ENCODE results near the gene ARSK. TPM values are rescaled to one million over a fixed set of nuclear protein-coding genes. Genes with fewer than 3 reads are reported as not detected.

ARSK gene
- total RNA-seq, 4 donors from 2014 or later: 2.0 to 4.9 (median 3.6) TPM

- DNase-seq: no peak
- H3K9me3 ChIP-seq: no peaks in the 10 kb centered on the region
- TF ChIP-seq CTCF (IDR thresholded peaks at IDR 0.05) (no peak), POLR2A (IDR thresholded peaks at IDR 0.05) (no peak)
- intact Hi-C loops (cut with DNase I): no loop called here
- H3K36me3 ChIP-seq: peaks cover 0 to 40% (median 0%) of the 10 kb centered on the region in 3 donors
- no peaks in the 10 kb centered on the region for H3K27me3 ChIP-seq
- no peaks in the 10 kb centered on the region for H3K4me1 ChIP-seq
- 81 to 91% methylated on average over 4 of the region's 4 CpGs for WGBS, 2 donors
- no peak overlapping the region for H3K4me3 ChIP-seq
- no peak overlapping the region for H3K27ac ChIP-seq
These were observed 10.5 kb downstream of the ARSK start for GRCh38 chr5:95565280-95565920.

- TF ChIP-seq CTCF (IDR thresholded peaks at IDR 0.05) (no peak), POLR2A (IDR thresholded peaks at IDR 0.05) (no peak)
- 94 to 98% methylated on average over 2 of the region's 2 CpGs for WGBS, 2 donors
These were observed 17.1 kb downstream of the ARSK start for GRCh38 chr5:95572016-95572415.

DNA sequence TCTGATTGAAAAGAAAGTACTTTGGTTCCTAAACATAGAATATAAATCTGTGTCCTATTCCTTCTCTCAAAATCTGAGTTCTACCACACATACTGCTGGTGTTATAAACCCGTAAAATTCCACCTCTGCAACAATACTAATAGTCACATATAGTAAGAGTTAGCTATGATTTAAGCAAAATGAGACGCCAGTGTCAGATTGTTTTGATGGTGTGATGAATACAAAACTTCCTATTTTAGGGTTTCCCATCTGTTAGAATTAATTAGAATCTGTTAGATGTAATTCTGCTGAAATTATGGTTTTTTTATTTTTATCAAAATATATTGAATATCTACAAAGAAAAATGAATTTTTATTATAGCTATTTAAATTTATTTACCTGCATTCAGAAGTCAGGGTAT lies 26.7 kb downstream of the ARSK start:
- no peak for TF ChIP-seq CTCF (IDR thresholded peaks at IDR 0.05)
- TF ChIP-seq POLR2A (IDR thresholded peaks at IDR 0.05): no peak
- no peaks in the 10 kb centered on the region for H3K4me1 ChIP-seq
- peaks cover 0 to 10% (median 0%) of the 10 kb centered on the region in 3 donors for H3K36me3 ChIP-seq
- no peak overlapping the region for H3K4me3 ChIP-seq
- intact Hi-C loops (cut with DNase I): no loop called here
- DNase-seq: no peak
- no peaks in the 10 kb centered on the region for H3K9me3 ChIP-seq
- 96 to 98% methylated on average over 2 of the region's 2 CpGs for WGBS, 2 donors
- H3K27me3 ChIP-seq: no peaks in the 10 kb centered on the region
- no peak overlapping the region for H3K27ac ChIP-seq

More at GRCh38 chr5:95572016-95572415, 17.1 kb downstream of the ARSK start:
- Histone ChIP-seq H3K9me3 (no peaks in the 10 kb centered on the region), H3K36me3 (peaks cover 0 to 32% (median 0%) of the 10 kb centered on the region in 3 donors), H3K27me3 (no peaks in the 10 kb centered on the region), H3K4me1 (no peaks in the 10 kb centered on the region), H3K27ac (no peak overlapping the region), H3K4me3 (no peak overlapping the region)
- DNase-seq: no peak
- intact Hi-C loops (cut with DNase I): no loop called here

- 100% methylated on average over 1 of the region's 1 CpG for WGBS, 2 donors
- Histone ChIP-seq H3K4me1 (no peaks in the 10 kb centered on the region), H3K27ac (no peak overlapping the region), H3K27me3 (no peaks in the 10 kb centered on the region), H3K4me3 (no peak overlapping the region), H3K36me3 (peaks cover 0 to 10% (median 0%) of the 10 kb centered on the region in 3 donors), H3K9me3 (no peaks in the 10 kb centered on the region)
- no peak for DNase-seq
- TF ChIP-seq POLR2A (IDR thresholded peaks at IDR 0.05) (no peak), CTCF (IDR thresholded peaks at IDR 0.05) (no peak)
- intact Hi-C loops (cut with DNase I): no loop called here
These were observed 29.1 kb downstream of the ARSK start for GRCh38 chr5:95583992-95584391.

DNA sequence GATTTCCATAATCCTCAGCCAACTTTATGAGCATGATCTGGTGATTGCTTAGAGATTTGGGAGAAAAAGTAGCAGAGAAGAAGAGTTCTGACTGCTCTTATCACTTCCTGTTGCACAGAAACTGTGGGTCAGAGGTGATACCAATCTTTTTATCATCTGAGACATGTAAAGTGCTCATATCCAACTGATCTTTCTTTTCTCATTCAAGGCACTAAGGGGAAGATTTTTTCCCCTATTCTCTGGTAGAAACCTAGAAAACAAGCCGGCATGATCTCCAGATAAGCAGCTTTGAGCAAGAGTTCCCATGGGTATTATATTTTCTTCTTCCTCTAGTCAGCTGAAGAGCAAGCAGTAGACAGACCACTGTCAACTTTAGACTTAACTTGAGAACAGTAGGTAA lies 36.0 kb downstream of the ARSK start:
- intact Hi-C loops (cut with DNase I): no loop called here
- Histone ChIP-seq H3K4me1 (no peaks in the 10 kb centered on the region), H3K36me3 (no peaks in the 10 kb centered on the region), H3K27ac (no peak overlapping the region), H3K9me3 (no peaks in the 10 kb centered on the region), H3K27me3 (no peaks in the 10 kb centered on the region), H3K4me3 (no peak overlapping the region)
- 73 to 74% methylated on average over 1 of the region's 1 CpG for WGBS, 2 donors
- DNase-seq: no peak
- no peak for TF ChIP-seq POLR2A (IDR thresholded peaks at IDR 0.05)
- no peak for TF ChIP-seq CTCF (IDR thresholded peaks at IDR 0.05)
